ENCODE data around the gene KLK2.

Gene KLK2

DNA sequence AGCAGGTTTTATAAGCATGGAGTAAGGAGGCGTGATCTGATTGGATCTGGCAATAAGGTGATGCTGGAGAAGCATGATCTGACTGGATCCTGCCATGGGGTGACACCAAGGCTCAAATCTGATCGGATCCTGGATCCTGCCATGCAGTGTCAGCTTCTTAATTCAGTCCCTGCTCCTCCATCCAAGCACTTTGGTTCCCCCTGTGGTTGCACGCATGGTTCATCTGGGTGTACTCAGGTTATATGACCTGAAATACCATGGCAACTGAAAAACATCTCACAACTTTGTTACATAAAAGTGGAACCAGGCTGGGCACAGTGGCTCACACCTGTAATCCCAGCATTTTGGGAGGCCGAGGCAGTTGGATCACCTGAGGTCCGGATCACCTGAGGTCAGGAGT, 55.6 kb downstream of the KLK2 start:
- no peak for DNase-seq

Data from NCI-H524 (cell line).